HG03280 (cell line): ENCODE data around the gene MAPT.
"Not testable (repeated sequence)": the region's sequence is repeated elsewhere in the genome, so short reads cannot be mapped to it uniquely, and the experiment has no call there.

Experiments used
- ATAC-seq: cut with Tn5 transposase; IDR thresholded peaks from one replicate; pipeline ENCODE4 v1.9.1; 2021; ENCODE audit warnings: mild to moderate bottlenecking, moderate library complexity; ENCODE audit not compliant: unreplicated experiment

Gene MAPT

DNA sequence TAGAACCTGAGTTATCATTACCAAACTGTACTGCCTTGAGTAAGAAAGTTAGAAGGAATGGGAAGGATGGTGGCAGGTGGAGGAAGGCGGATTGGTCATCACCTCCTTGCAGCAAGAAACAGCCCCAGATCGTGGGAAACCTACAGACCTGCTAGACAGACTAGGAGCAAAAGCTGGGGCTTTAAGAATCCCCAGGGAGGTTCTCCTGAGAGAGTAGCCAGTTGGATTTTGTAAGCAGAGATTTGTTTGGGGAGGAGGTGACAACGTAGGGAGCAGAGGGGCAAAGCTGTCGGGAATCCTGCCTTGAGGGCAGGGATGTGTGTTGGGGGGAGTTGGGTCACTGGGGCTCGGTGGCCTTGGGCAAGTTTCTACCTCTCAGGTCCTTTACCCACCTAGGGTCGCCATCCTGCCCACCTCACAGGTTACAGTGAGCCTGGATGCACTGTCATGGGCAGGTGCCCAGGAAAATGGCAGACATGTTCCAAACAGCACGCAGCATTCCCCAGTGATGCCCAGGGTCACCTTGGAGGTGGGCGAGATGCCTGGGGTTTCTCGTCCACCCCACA, 55.5 kb downstream of the MAPT start:
- no peak for ATAC-seq

DNA sequence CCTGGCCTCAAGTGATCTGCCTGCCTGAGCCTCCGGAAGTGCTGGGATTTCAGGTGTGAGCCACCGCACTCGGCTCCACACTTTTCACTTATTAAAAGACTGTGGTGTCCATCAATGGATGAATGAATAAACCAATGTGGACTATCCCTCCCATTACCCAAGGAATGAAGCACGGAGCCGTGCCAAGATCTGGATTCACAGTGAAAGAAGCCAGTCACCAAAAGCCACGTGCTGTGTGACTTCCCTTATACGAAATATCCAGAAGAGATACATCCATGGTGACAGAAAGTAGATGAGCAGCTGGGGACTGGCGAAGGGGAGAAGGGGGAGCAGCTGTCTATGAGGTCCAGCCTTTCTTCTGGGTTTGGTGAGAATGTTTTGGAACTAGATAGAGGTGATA, 56.5 kb downstream of the MAPT start:
- ATAC-seq = no peak

DNA sequence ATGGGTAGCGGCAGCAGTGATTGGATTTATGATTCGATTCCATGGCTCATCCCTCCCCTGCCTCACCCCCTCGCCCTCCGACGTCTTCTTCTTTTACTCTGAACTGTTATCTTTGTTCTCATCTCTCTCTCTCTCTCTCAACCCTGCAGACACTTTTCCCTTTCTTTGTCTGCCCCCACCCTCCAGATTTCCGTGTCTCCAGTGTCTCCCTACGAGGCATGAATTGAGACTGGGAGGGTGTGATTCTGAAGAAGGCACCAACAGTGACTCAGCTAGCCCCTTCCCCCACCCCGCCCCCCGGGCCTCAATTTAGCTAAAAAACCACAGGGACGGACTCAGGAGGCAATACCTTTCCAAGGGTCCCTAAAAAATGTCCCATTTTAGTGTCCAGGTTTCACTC, 57.0 kb downstream of the MAPT start:
- no peak for ATAC-seq

DNA sequence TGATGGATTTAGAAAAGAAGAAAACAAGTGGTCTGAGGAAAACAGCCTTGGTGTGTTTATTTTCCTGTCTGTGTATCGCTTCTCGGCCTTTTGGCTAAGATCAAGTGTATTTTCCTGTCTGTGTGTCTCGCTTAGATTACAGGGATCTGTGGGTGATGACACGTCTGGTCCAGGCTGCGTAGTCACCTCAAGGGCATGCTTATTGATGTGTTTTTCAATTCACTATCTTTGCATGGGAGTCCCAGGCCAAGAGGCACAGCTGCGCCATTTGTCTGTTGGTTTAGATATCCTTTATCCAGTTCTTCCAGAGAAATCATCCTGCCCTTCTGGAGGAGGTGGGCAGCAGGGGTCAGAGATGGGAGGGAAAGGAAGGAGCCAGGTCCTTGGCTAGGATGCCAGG, 57.6 kb downstream of the MAPT start:
- ATAC-seq = no peak

GRCh38 chr17:45952814-45953320, 58.5 kb downstream of the MAPT start:
- no peak for ATAC-seq

DNA sequence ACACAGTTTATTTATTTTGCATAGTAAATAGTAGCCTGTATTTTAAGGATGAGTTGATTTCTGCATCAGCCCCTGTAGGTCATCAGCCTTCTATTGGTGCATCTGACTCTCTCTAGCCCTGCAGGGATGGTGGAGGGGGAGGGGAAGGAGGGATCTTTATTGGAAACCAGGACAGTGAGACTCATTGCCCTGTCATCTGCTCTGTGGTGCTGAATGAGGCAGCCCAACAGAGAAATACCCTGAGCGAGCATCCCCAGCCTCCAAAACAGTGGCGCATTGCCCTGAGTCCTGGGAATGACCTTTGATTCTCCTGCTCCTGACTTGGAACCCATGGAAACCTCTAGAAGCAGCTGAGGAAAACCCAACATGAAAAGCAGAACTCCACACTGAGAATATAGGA, 59.2 kb downstream of the MAPT start:
- ATAC-seq = no peak

DNA sequence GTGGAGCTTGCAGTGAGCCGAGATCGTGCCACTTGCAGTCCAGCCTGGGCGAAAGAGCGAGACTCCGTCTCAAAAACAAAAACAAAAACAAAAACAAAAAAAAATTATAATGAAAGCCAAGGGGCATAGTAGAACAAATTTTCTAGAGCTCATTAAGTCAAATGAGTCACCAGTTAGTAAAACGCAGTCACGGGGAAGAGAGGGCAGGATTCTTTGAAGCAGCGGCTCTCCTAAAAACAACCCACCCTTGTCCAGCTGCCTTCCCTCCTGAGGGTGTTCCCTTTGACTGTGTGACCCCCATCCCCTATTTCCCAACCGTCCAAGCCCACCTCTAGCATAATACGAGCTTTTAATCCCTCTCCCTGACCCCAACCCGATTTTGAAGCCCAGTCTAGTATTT, 60.6 kb downstream of the MAPT start:
- no peak for ATAC-seq

- no peak for ATAC-seq
Observed at GRCh38 chr17:45955326-45955725, 61.0 kb downstream of the MAPT start.

DNA sequence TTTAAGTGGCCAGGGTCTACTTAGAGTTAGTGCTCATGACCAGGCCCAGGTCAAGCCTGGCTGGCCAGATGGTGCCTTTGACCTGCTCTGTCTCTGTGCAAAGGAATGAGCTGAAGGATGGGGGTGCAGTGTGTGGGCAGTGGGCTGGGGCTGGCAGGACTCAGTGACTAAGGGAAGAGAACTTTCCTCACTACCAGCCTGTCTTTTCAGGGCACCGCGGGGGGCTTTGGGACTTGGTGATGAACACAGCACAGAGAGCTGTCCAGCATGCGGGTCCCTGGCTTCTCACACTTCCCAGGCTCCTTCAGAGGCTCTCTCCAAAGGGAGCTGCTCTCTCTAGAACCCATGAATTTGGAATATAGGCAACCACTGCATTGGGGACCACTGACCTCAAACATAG, 61.7 kb downstream of the MAPT start:
- no peak for ATAC-seq

GRCh38 chr17:45956746-45957145, 62.4 kb downstream of the MAPT start:
- not testable (repeated sequence) for ATAC-seq

GRCh38 chr17:45958307-45958706, 64.0 kb downstream of the MAPT start:
- no peak for ATAC-seq

GRCh38 chr17:45958994-45959665, 64.8 kb downstream of the MAPT start:
- ATAC-seq = no peak

DNA sequence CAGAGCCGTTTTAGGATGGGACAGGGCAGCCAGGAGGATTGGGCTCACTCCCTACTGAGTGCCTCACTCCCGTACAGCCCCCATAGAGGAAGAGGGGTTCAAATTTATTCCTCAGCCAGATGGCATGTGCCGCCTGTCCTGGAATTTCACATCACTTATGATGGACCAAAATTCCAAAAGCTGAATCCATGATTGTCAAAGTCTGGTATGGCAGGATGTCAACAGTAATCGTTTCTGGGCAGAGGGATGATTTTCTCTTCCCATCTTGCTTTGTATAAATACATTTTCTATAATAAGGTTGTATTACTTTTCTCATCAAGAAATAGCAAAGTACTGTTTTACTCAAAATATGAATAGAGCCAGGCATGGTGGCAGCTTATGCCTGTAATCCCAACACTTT, 66.0 kb downstream of the MAPT start:
- ATAC-seq = no peak

- ATAC-seq = no peak
Observed at GRCh38 chr17:45961206-45961605, 66.9 kb downstream of the MAPT start.

GRCh38 chr17:45962221-45962972, 68.0 kb downstream of the MAPT start:
- ATAC-seq = no peak

- ATAC-seq = no peak
Observed at GRCh38 chr17:45963283-45963682, 68.9 kb downstream of the MAPT start.

GRCh38 chr17:45963889-45964288, 69.5 kb downstream of the MAPT start:
- no peak for ATAC-seq

DNA sequence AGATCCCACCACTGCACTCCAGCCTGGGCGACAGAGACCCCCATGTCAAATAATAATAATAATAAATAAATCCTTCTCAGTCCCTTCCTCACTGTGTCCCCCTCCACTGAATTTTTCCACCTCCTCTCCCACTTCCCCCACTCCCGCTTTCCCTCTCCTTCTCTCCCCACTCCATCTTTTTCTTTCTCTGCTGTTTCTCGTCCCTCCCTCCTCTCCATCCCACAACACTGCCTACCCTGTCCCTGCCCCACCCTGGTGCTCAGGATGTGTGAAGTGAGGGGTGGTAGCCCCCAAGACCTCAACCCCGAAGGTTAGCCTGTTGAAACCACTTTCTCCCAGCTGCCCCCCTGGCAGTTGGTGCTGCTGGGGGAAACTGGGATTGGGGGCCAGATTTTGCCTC, 70.3 kb downstream of the MAPT start:
- no peak for ATAC-seq

DNA sequence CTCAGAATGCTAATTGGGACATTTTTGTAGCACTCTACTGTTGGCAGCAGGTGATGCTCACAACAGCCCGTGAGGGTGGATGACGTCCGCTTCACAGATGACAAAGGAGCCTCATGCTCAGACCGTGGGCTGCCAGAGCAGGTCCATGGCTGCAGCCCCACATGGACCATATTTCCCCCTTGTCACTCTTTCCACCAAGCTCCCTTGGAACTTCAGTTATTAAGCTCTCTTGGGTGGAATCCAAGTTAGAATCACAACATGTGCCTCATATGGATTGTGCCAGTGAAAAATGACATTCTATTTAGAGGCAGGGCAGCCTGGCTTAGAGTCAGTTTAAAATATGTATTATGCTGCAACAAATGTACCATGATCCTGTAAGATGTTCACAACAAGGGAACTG, 71.5 kb downstream of the MAPT start:
- ATAC-seq = no peak

DNA sequence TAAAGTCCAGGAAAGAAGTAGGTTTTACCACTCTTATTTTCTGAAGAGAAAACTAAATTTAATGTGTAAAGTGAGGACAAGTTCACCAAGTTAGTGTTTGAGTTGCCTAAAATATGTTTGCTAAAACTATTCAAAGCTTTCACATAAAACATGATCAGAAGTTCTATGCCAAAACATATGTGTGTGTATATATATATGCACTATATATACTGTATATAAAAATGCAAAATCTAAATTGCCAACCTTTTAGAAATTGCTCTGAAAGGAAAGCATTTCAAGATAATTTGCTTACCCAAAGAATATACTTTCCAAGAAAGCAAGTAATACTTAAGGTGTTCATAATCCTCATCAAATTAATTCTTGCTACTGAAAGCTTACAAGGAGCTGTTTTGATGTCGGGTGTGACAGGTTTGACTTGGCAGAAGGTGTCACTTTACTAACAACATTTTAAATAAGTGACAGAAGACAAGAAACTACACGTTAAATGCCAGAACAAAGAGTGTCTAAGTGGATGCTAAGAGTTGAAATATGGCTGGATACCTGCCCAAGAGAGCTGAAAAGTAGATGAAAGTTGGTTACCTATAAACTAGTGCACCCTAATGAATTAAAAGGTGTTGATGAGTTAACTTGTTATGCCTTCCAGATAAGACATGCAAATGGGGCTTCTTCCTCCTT, 72.4 kb downstream of the MAPT start:
- ATAC-seq = no peak

DNA sequence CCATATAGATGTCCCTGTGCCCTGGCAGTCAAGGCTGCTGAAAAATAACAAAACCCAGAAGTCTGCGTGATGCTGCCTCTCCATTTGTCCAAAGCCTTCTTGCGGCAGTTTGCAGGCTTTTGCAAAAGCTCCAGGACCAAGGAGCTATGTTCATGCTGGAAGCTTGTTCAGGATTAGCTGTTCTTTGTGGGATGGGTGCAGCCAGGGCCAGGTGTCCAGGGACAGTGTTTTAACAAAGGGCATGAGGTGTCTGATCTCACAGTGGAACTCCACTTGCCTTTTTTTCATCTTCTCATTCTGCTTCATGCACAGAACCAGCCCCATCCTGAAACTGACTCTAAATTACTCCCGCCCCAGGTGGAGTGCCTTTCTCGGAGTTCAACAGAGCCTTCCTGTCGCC, 73.0 kb downstream of the MAPT start:
- no peak for ATAC-seq

- ATAC-seq = no peak
Observed at GRCh38 chr17:45968732-45969131, 74.4 kb downstream of the MAPT start.
